H9 (cell line): ENCODE measurements around the gene PGM2L1. TPM values are rescaled to one million over a fixed set of nuclear protein-coding genes. Genes with fewer than 3 reads are reported as not detected.

Source experiments
- DNase-seq: peaks from one replicate; pipeline ENCODE4 v3.0.0-alpha.2; 2017
- H2AFZ ChIP-seq: one replicate; pipeline ENCODE4 v1.6.1; 2013; ENCODE audit warnings: mild to moderate bottlenecking, low read length, control low read depth, moderate library complexity
- H2AK5ac ChIP-seq: 2 replicates; pipeline ENCODE4 v1.6.1; 2013; ENCODE audit warnings: low read length, control low read depth, mixed read lengths; ENCODE audit not compliant: insufficient read length
- H2BK120ac ChIP-seq: one replicate; pipeline ENCODE4 v1.6.1; 2013; ENCODE audit warnings: low read depth, mild to moderate bottlenecking, low read length, control low read depth, inconsistent platforms; ENCODE audit not compliant: poor library complexity, severe bottlenecking
- H2BK12ac ChIP-seq: 2 replicates; pipeline ENCODE4 v1.6.1; 2013; ENCODE audit warnings: low read length, control low read depth, mixed read lengths, low read depth; ENCODE audit not compliant: insufficient read length
- H2BK15ac ChIP-seq: 2 replicates; pipeline ENCODE4 v1.6.1; 2013; ENCODE audit warnings: low read depth, low read length, control low read depth
- H2BK20ac ChIP-seq: one replicate; pipeline ENCODE4 v1.6.1; 2013; ENCODE audit warnings: low read depth, mild to moderate bottlenecking, low read length, control low read depth, inconsistent platforms; ENCODE audit not compliant: poor library complexity, severe bottlenecking
- H2BK5ac ChIP-seq: 2 replicates; pipeline ENCODE4 v1.6.1; 2013; ENCODE audit warnings: low read length, control low read depth, mixed read lengths; ENCODE audit not compliant: insufficient read length
- H3K14ac ChIP-seq: 2 replicates; pipeline ENCODE4 v1.6.1; 2013; ENCODE audit warnings: low read length, control low read depth; ENCODE audit not compliant: insufficient read depth
- H3K18ac ChIP-seq: 2 replicates; pipeline ENCODE4 v1.6.1; 2013; ENCODE audit warnings: low read depth, mild to moderate bottlenecking, mixed read lengths, low read length, control low read depth; ENCODE audit not compliant: insufficient read length
- H3K23ac ChIP-seq: 2 replicates; pipeline ENCODE4 v1.6.1; 2013; ENCODE audit warnings: low read length, control low read depth, mixed read lengths, low read depth; ENCODE audit not compliant: insufficient read length
- H3K23me2 ChIP-seq: 2 replicates; pipeline ENCODE4 v1.6.1; 2013; ENCODE audit warnings: low read depth, mild to moderate bottlenecking, mixed read lengths, low read length, control low read depth; ENCODE audit not compliant: insufficient read length, poor library complexity, severe bottlenecking
- H3K27ac ChIP-seq: 2 replicates; pipeline ENCODE4 v1.5.1; 2013; ENCODE audit warnings: low read length, control low read depth, mixed read lengths, low read depth; ENCODE audit not compliant: insufficient read length
- H3K27me3 ChIP-seq: 2 replicates; pipeline ENCODE4 v1.6.1; 2013; ENCODE audit warnings: low read length, control low read depth, inconsistent platforms; ENCODE audit not compliant: insufficient read depth
- H3K4ac ChIP-seq: 2 replicates; pipeline ENCODE4 v1.6.1; 2013; ENCODE audit warnings: low read depth, mild to moderate bottlenecking, control low read depth, inconsistent platforms, low read length, moderate library complexity
- H3K4me1 ChIP-seq: 2 replicates; pipeline ENCODE4 v1.6.1; 2013; ENCODE audit warnings: low read length, control low read depth, inconsistent platforms; ENCODE audit not compliant: insufficient read depth
- H3K4me2 ChIP-seq: 2 replicates; pipeline ENCODE4 v1.6.1; 2013; ENCODE audit warnings: low read length, control low read depth, mixed read lengths; ENCODE audit not compliant: insufficient read length, insufficient read depth
- H3K56ac ChIP-seq: 2 replicates; pipeline ENCODE4 v1.6.1; 2013; ENCODE audit warnings: low read depth, mild to moderate bottlenecking, mixed read lengths, low read length, control low read depth; ENCODE audit not compliant: insufficient read length
- H3K79me1 ChIP-seq: 2 replicates; pipeline ENCODE4 v1.6.1; 2013; ENCODE audit warnings: low read depth, mild to moderate bottlenecking, moderate library complexity, low read length, control low read depth, inconsistent platforms; ENCODE audit not compliant: insufficient read depth, poor library complexity, severe bottlenecking
- H3K79me2 ChIP-seq: 2 replicates; pipeline ENCODE4 v1.6.1; 2013; ENCODE audit warnings: low read length, control low read depth, inconsistent platforms; ENCODE audit not compliant: insufficient read depth
- H3K9ac ChIP-seq: 2 replicates; pipeline ENCODE4 v1.6.1; 2013; ENCODE audit warnings: low read length, control low read depth, mixed read lengths; ENCODE audit not compliant: insufficient read length; ENCODE audit errors: extremely low read depth
- H3K9me3 ChIP-seq: one replicate; pipeline ENCODE4 v1.6.1; 2013; ENCODE audit warnings: low read depth, low read length, inconsistent platforms; ENCODE audit not compliant: control insufficient read depth
- H3T11ph ChIP-seq: one replicate; pipeline ENCODE4 v1.6.1; 2013; ENCODE audit warnings: mild to moderate bottlenecking, low read length, control low read depth, inconsistent platforms
- H4K20me1 ChIP-seq: one replicate; pipeline ENCODE4 v1.6.1; 2013; ENCODE audit not compliant: control insufficient read depth, insufficient read length, insufficient read depth
- H4K5ac ChIP-seq: 2 replicates; pipeline ENCODE4 v1.6.1; 2013; ENCODE audit warnings: low read depth, mild to moderate bottlenecking, mixed read lengths, low read length, control low read depth; ENCODE audit not compliant: insufficient read length
- H4K8ac ChIP-seq: replicated peaks from 2 replicates; pipeline ENCODE4 v1.6.1; 2013; ENCODE audit warnings: low read length, control low read depth, mixed read lengths, low read depth; ENCODE audit not compliant: insufficient read length
- H4K91ac ChIP-seq: 2 replicates; pipeline ENCODE4 v1.6.1; 2013; ENCODE audit warnings: low read depth, mild to moderate bottlenecking, moderate library complexity, mixed read lengths, low read length, control low read depth; ENCODE audit not compliant: insufficient read length
- H3K27ac Mint-ChIP-seq, 3 experiments: 2 replicates in 2 of 3; 3 replicates in 1 of 3; pipeline ENCODE4 v1.8.0; 2020 to 2021; ENCODE audit warnings: mixed read lengths in 3 of 3, mild to moderate bottlenecking in 1 of 3, moderate library complexity in 1 of 3
- H3K27me3 Mint-ChIP-seq: 2 replicates; pipeline ENCODE4 v1.8.0; 2021; ENCODE audit warnings: low read depth, mild to moderate bottlenecking, moderate library complexity, mixed read lengths
- H3K36me3 Mint-ChIP-seq, 3 experiments: 2 replicates in 2 of 3; 3 replicates in 1 of 3; pipeline ENCODE4 v1.8.0; 2020 to 2021; ENCODE audit warnings: low read depth in 3 of 3, mixed read lengths in 3 of 3; ENCODE audit not compliant: insufficient read depth in 1 of 3
- H3K4me1 Mint-ChIP-seq, 2 experiments: 2 replicates each; pipeline ENCODE4 v1.8.0; 2020; ENCODE audit warnings: mixed read lengths in 2 of 2
- H3K4me3 Mint-ChIP-seq, 2 experiments: 2 replicates in 1 of 2; 3 replicates in 1 of 2; pipeline ENCODE4 v1.8.0; 2020 to 2021; ENCODE audit warnings: mild to moderate bottlenecking in 2 of 2, mixed read lengths in 2 of 2, moderate library complexity in 1 of 2
- H3K9me3 Mint-ChIP-seq, 2 experiments: 2 replicates in 1 of 2; 3 replicates in 1 of 2; pipeline ENCODE4 v1.8.0; 2020; ENCODE audit warnings: mild to moderate bottlenecking in 2 of 2, mixed read lengths in 2 of 2, moderate library complexity in 1 of 2
- WGBS: extraction: QIAGEN DNeasy Blood & Tissue Kit; methylation state at CpG from one replicate; pipeline ENCODE4 v1.1.7; 2013; ENCODE audit warnings: missing lambda C conversion rate, low lambda C conversion rate, mixed read lengths; ENCODE audit not compliant: insufficient read length; ENCODE audit errors: extremely low coverage; 5-methylcytosine and 5-hydroxymethylcytosine counted together
- total RNA-seq: library from RNA; stranded (reverse); gene quantifications from 2 replicates; pipeline ENCODE4 v1.2.1, GENCODE V29; 2021
- TF ChIP-seq, protein P1 (sequence below): fragments of 200-600 bp; sonication (generic); conservative IDR thresholded peaks from 3 replicates; pipeline ENCODE4 v1.8.0; 2021; ENCODE audit warnings: antibody characterized with exemption, mild to moderate bottlenecking

Gene PGM2L1
- total RNA-seq, 1 experiment from 2014 or later: 16.9 TPM

- H3K79me1 ChIP-seq: no peaks in the 10 kb centered on the region
- TF ChIP-seq, protein P1, sequence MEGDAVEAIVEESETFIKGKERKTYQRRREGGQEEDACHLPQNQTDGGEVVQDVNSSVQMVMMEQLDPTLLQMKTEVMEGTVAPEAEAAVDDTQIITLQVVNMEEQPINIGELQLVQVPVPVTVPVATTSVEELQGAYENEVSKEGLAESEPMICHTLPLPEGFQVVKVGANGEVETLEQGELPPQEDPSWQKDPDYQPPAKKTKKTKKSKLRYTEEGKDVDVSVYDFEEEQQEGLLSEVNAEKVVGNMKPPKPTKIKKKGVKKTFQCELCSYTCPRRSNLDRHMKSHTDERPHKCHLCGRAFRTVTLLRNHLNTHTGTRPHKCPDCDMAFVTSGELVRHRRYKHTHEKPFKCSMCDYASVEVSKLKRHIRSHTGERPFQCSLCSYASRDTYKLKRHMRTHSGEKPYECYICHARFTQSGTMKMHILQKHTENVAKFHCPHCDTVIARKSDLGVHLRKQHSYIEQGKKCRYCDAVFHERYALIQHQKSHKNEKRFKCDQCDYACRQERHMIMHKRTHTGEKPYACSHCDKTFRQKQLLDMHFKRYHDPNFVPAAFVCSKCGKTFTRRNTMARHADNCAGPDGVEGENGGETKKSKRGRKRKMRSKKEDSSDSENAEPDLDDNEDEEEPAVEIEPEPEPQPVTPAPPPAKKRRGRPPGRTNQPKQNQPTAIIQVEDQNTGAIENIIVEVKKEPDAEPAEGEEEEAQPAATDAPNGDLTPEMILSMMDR: no peak
- DNase-seq: no peak
- Mint-ChIP-seq H3K9me3 (no peaks in the 10 kb centered on the region), H3K27me3 (no peaks in the 10 kb centered on the region), H3K4me3 (no peak overlapping the region), H3K4me1 (peaks cover 20 to 23% of the 10 kb centered on the region in 2 experiments), H3K36me3 (no peaks in the 10 kb centered on the region; a peak in 2 of 7 replicates), H3K27ac (no peak overlapping the region)
- no peaks in the 10 kb centered on the region; the same call in 1 of the 2 replicates for H3K4me1 ChIP-seq
- WGBS: no CpG with 5 or more reads among the region's 2 CpGs
- H4K20me1 ChIP-seq: no peaks in the 10 kb centered on the region
- no peak overlapping the region for H3K18ac ChIP-seq
- no peak overlapping the region for H2BK12ac ChIP-seq
- H2BK5ac ChIP-seq: no peak overlapping the region
- H3K4ac ChIP-seq: no peak overlapping the region
- H4K91ac ChIP-seq: no peak overlapping the region
- no peak overlapping the region for H2BK120ac ChIP-seq
- no peaks in the 10 kb centered on the region for H3K9me3 ChIP-seq
- no peak overlapping the region for H3K4me2 ChIP-seq
- H3K27ac ChIP-seq: no peak overlapping the region
- H3K23me2 ChIP-seq: no peaks in the 10 kb centered on the region
- no peak overlapping the region for H3K56ac ChIP-seq
- no peak overlapping the region for H2BK15ac ChIP-seq
- no peaks in the 10 kb centered on the region for H3K27me3 ChIP-seq
- no peak overlapping the region for H3T11ph ChIP-seq
- H2AK5ac ChIP-seq: no peak overlapping the region
- H3K79me2 ChIP-seq: no peaks in the 10 kb centered on the region; the same call in 1 of the 2 replicates
- no peak overlapping the region for H2AFZ ChIP-seq
- no peak overlapping the region for H4K5ac ChIP-seq
- H3K23ac ChIP-seq: no peak overlapping the region
- no peak overlapping the region for H3K9ac ChIP-seq
- no peak overlapping the region for H4K8ac ChIP-seq
- no peak overlapping the region for H3K14ac ChIP-seq
- no peak overlapping the region for H2BK20ac ChIP-seq
Measured at GRCh38 chr11:74390697-74391096, 7.5 kb downstream of the PGM2L1 start.
